T-cell (primary cell): Measurements from ENCODE around the gene DCAF7. TPM values are rescaled to one million over a fixed set of nuclear protein-coding genes. Genes with fewer than 3 reads are reported as not detected.

Experiments
- ATAC-seq, 4 experiments: fragments of 200-7000 bp in 3 of 4; fragments of 150-1000 bp in 1 of 4; cut with Tn5 transposase; replicated peaks in 1 of 4; 1 replicate in 3 of 4; 2 replicates in 1 of 4; pipeline ENCODE4 v1.10.0; 2021; ENCODE audit warnings: moderate library complexity in 3 of 4, mild to moderate bottlenecking in 2 of 4, moderate number of reproducible peaks in 1 of 4
- CTCF ChIA-PET, 2 donors: fragments of 300-600 bp; sonication (Branson Sonifier 250); formaldehyde crosslinking; loops; one replicate each; lab custom pipeline; 2022; ENCODE audit warnings: antibody characterized with exemption in 2 of 2; lab: Charles Lee
- POLR2A ChIA-PET, 2 donors: fragments of 300-600 bp; sonication (Branson Sonifier 250); formaldehyde crosslinking; loops; one replicate each; lab custom pipeline; 2022; ENCODE audit warnings: antibody characterized with exemption in 2 of 2; lab: Charles Lee
- DNase-seq, 35 experiments: peaks; one replicate each; pipeline versions ENCODE4 v3.0.0 to v3.0.0-alpha.2; 2013 to 2023
- H3K27ac ChIP-seq: one replicate; pipeline ENCODE4 v1.5.1; 2013; ENCODE audit warnings: low read length
- H3K27me3 ChIP-seq, 2 experiments: replicated peaks in 1 of 2; 1 replicate in 1 of 2; 2 replicates in 1 of 2; pipeline versions ENCODE4 v1.6.1 to v1.7.0; 2013; ENCODE audit warnings: low read length in 1 of 2, mixed read lengths in 1 of 2; ENCODE audit not compliant: control insufficient read depth in 2 of 2, insufficient read depth in 2 of 2; ENCODE audit errors: extremely low read depth in 1 of 2
- H3K36me3 ChIP-seq, 2 donors: 1 replicate in 1 of 2; 2 replicates in 1 of 2; pipeline versions ENCODE4 v1.6.1 to v1.7.0; 2013; ENCODE audit warnings: low read length in 1 of 2; ENCODE audit not compliant: control insufficient read depth in 2 of 2, insufficient read depth in 1 of 2; ENCODE audit errors: extremely low read depth in 1 of 2
- H3K4me1 ChIP-seq, 2 experiments: 1 replicate in 1 of 2; 2 replicates in 1 of 2; pipeline versions ENCODE4 v1.6.1 to v1.7.0; 2013; ENCODE audit warnings: low read length in 2 of 2, mixed read lengths in 1 of 2; ENCODE audit not compliant: insufficient read depth in 2 of 2, control insufficient read depth in 1 of 2; ENCODE audit errors: extremely low read depth in 1 of 2
- H3K4me3 ChIP-seq, 2 donors: 1 replicate in 1 of 2; 2 replicates in 1 of 2; pipeline versions ENCODE4 v1.5.1 to v1.7.0; 2013; ENCODE audit warnings: mild to moderate bottlenecking in 2 of 2, low read length in 1 of 2, moderate library complexity in 1 of 2; ENCODE audit not compliant: control insufficient read depth in 1 of 2; ENCODE audit errors: extremely low read depth in 1 of 2
- H3K9me3 ChIP-seq: 2 replicates; pipeline ENCODE4 v1.7.0; 2013
- H3K27ac Mint-ChIP-seq, 2 donors: one replicate each; pipeline ENCODE4 v1.8.0; 2020 to 2021; ENCODE audit warnings: mild to moderate bottlenecking in 2 of 2, mixed read lengths in 2 of 2
- H3K27me3 Mint-ChIP-seq, 2 donors: one replicate each; pipeline ENCODE4 v1.8.0; 2021 to 2022; ENCODE audit warnings: mixed read lengths in 2 of 2
- H3K36me3 Mint-ChIP-seq: one replicate; pipeline ENCODE4 v1.8.0; 2021; ENCODE audit warnings: mixed read lengths
- H3K4me1 Mint-ChIP-seq, 3 donors: one replicate each; pipeline ENCODE4 v1.8.0; 2020 to 2022; ENCODE audit warnings: mixed read lengths in 3 of 3, mild to moderate bottlenecking in 1 of 3
- H3K4me3 Mint-ChIP-seq, 3 donors: one replicate each; pipeline ENCODE4 v1.8.0; 2020 to 2022; ENCODE audit warnings: mild to moderate bottlenecking in 3 of 3, mixed read lengths in 3 of 3, moderate library complexity in 3 of 3
- H3K9me3 Mint-ChIP-seq, 3 donors: one replicate each; pipeline ENCODE4 v1.8.0; 2020 to 2022; ENCODE audit warnings: mixed read lengths in 3 of 3
- WGBS: methylation state at CpG from one replicate; pipeline ENCODE4 v1.1.5; 2013; ENCODE audit warnings: missing lambda C conversion rate; ENCODE audit not compliant: insufficient coverage; 5-methylcytosine and 5-hydroxymethylcytosine counted together
- total RNA-seq, 35 experiments: library from RNA in 6 of 35; stranded (reverse) in 6 of 35; fragments of 120-200 nt in 1 of 35; gene quantifications; one replicate each; pipeline versions ENCODE4 v1.2.1 to v1.2.4 and lab custom pipeline; 2013 to 2026

DCAF7 gene, protein sequence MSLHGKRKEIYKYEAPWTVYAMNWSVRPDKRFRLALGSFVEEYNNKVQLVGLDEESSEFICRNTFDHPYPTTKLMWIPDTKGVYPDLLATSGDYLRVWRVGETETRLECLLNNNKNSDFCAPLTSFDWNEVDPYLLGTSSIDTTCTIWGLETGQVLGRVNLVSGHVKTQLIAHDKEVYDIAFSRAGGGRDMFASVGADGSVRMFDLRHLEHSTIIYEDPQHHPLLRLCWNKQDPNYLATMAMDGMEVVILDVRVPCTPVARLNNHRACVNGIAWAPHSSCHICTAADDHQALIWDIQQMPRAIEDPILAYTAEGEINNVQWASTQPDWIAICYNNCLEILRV
- 10 to 100 TPM; 39.5 to 84.4 (median 74.8) TPM for total RNA-seq
- total RNA-seq (2013) = 48.5 TPM
- total RNA-seq (lab: John Stamatoyannopoulos, UW) = 19.0 to 104 (median 58.9) reads per million in 29 experiments

DNA sequence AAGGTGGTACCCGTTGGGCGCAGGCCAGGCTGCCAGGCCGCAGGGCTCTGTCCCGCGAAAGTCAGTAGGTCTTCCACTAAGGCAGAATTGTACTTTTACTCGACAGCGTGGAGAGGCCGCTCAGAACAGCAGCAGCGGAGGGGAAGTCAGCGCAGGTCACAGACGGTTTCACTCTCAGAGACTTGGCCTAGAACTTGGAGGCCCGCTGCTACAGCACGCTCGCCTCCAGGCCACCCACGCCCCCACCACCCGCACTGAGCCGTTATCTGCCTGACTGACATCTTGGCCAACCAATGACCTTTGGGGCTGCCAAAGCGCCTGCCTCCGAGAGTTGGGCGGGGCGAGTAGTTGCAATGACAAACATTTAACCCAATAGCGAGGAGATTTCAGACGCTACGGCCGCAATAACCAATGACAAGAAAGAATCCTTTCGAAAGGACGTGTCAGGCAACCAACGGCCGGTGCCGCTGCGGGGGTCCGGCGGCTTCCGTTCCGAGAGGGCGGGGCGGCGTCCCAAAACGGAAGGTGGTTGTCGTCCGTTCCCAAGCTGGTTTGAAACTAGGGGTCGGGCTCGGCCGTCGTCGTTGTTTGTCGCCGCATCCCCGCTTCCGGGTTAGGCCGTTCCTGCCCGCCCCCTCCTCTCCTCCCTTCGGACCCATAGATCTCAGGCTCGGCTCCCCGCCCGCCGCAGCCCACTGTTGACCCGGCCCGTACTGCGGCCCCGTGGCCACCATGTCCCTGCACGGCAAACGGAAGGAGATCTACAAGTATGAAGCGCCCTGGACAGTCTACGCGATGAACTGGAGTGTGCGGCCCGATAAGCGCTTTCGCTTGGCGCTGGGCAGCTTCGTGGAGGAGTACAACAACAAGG, at the start of gene DCAF7:
Gene DCAF7 (plus strand): TSS at position 532 of the 871 bp plus-strand sequence. CDS start 201 bp downstream, at position 733.
- ATAC-seq (peak; percentile 95 to 97 (median 95)), DNase-seq (peak; percentile 97 to 100 (median 99))
- POLR2A ChIA-PET = interaction anchor here in 1 of 2 donors (0.6 kb wide), 2 partner anchors 175 to 316 kb away, joined by 3 read pairs; no protein-coding TSS in a partner anchor
- Mint-ChIP-seq H3K9me3 (no peaks in the 10 kb centered on the region), H3K4me3 (peak within 1 kb of the TSS; percentile 99), H3K27me3 (no peaks in the 10 kb centered on the region), H3K27ac (peak within 1 kb of the TSS; percentile 97), H3K4me1 (peaks cover 38 to 47% (median 44%) of the 10 kb centered on the region in 3 donors), H3K36me3 (peaks cover 4% of the 10 kb centered on the region)
- Histone ChIP-seq H3K27ac (peak within 1 kb of the TSS; percentile 95), H3K36me3 (peaks cover 0 to 1% of the 10 kb centered on the region in 2 donors), H3K4me3 (peak within 1 kb of the TSS; percentile 99), H3K27me3 (no peaks in the 10 kb centered on the region), H3K4me1 (peaks cover 22 to 37% of the 10 kb centered on the region in 2 experiments), H3K9me3 (no peaks in the 10 kb centered on the region)
- CTCF ChIA-PET = interaction anchor here in 1 of 2 donors (0.6 to 1.5 kb wide), 2 partner anchors 47 to 160 kb away, joined by 3 to 5 read pairs; no protein-coding TSS in a partner anchor
- under 1% methylated on average over 70 of the region's 72 CpGs for whole genome bisulfite sequencing

GRCh38 chr17:63500543-63501390, 49.5 kb upstream of the DCAF7 start:
- Mint-ChIP-seq H3K27ac (no peak overlapping the region), H3K9me3 (peaks cover 0 to 5% (median 0%) of the 10 kb centered on the region in 3 donors), H3K36me3 (no peaks in the 10 kb centered on the region), H3K4me1 (no peaks in the 10 kb centered on the region), H3K4me3 (no peak overlapping the region), H3K27me3 (peaks cover 28 to 36% of the 10 kb centered on the region in 2 donors)
- H3K27me3 ChIP-seq = peaks cover 0 to 13% of the 10 kb centered on the region in 2 experiments
- no peak for ATAC-seq
- CTCF ChIA-PET = no interaction called here
- WGBS = 66% methylated on average over 14 of the region's 14 CpGs
- no peak for DNase-seq
- POLR2A ChIA-PET = no interaction called here
- H3K4me3 ChIP-seq = no peak overlapping the region
- no peaks in the 10 kb centered on the region for H3K4me1 ChIP-seq
- H3K27ac ChIP-seq = no peak overlapping the region
- no peaks in the 10 kb centered on the region for H3K9me3 ChIP-seq
- no peaks in the 10 kb centered on the region for H3K36me3 ChIP-seq

DNA sequence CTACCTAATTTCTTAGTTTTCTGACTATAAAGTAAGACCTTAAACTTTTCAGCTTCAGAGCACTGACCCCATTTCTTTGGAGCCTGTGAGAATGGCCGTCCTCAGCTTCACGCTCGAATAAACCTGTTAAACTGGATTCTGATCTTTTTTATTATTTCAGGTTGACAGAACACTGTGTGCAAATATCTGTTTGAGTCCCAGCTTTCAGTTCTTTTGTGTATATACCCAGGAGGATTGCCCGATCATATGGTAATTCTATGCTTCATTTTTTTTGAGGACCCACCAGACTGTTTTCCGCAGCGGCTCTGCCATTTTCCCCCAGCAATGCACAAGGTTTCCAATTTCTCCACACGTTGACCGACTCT, 47.0 kb upstream of the DCAF7 start:
- Histone ChIP-seq H3K36me3 (no peaks in the 10 kb centered on the region), H3K27ac (no peak overlapping the region), H3K4me1 (no peaks in the 10 kb centered on the region), H3K27me3 (peaks cover 0 to 30% of the 10 kb centered on the region in 2 experiments), H3K9me3 (no peaks in the 10 kb centered on the region), H3K4me3 (no peak overlapping the region)
- Mint-ChIP-seq H3K27ac (no peak overlapping the region), H3K27me3 (peaks cover 38 to 39% of the 10 kb centered on the region in 2 donors), H3K4me1 (no peaks in the 10 kb centered on the region), H3K36me3 (peaks cover 2% of the 10 kb centered on the region), H3K4me3 (no peak overlapping the region), H3K9me3 (peaks cover 0 to 5% (median 0%) of the 10 kb centered on the region in 3 donors)
- POLR2A ChIA-PET = no interaction called here
- no peak for ATAC-seq
- CTCF ChIA-PET = no interaction called here
- DNase-seq = no peak
- WGBS = 91% methylated on average over 4 of the region's 8 CpGs

DNA sequence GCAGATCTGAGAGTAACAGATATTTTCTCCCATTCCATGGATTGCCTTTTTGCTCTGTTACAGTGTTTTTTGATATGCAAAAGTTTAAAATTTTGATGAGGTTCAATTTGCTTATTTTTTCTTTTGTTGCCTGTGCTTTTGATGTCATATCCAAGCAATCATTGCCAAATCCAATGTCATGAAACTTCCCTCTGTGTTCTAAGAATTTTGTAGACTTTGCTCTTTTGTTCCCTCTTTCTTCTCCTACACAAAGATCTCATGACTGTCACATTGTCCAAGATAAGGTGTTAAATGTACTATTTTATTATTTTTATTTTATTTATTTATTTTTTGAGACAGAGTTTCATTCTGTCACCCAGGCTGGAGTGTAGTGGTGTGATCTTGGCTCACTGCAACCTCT, 46.0 kb upstream of the DCAF7 start:
- Mint-ChIP-seq H3K4me3 (no peak overlapping the region), H3K36me3 (peaks cover 2% of the 10 kb centered on the region), H3K9me3 (peaks cover 0 to 5% (median 0%) of the 10 kb centered on the region in 3 donors), H3K4me1 (no peaks in the 10 kb centered on the region), H3K27me3 (peaks cover 38 to 42% of the 10 kb centered on the region in 2 donors), H3K27ac (no peak overlapping the region)
- ChIA-PET POLR2A (no interaction called here), CTCF (no interaction called here)
- H3K4me3 ChIP-seq = no peak overlapping the region
- no peaks in the 10 kb centered on the region for H3K4me1 ChIP-seq
- no peak for ATAC-seq
- no peaks in the 10 kb centered on the region for H3K9me3 ChIP-seq
- no peaks in the 10 kb centered on the region for H3K36me3 ChIP-seq
- no peak for DNase-seq
- no peak overlapping the region for H3K27ac ChIP-seq
- H3K27me3 ChIP-seq = peaks cover 0 to 39% of the 10 kb centered on the region in 2 experiments

GRCh38 chr17:63505341-63505740, 44.9 kb upstream of the DCAF7 start:
- no peaks in the 10 kb centered on the region for H3K36me3 ChIP-seq
- peaks cover 38 to 42% of the 10 kb centered on the region in 2 donors for H3K27me3 Mint-ChIP-seq
- no peaks in the 10 kb centered on the region for H3K4me1 Mint-ChIP-seq
- H3K4me3 ChIP-seq = no peak overlapping the region
- H3K4me3 Mint-ChIP-seq = no peak overlapping the region
- ChIA-PET CTCF (no interaction called here), POLR2A (no interaction called here)
- no peak for ATAC-seq
- H3K36me3 Mint-ChIP-seq = peaks cover 2% of the 10 kb centered on the region
- WGBS = no CpG with 5 or more reads among the region's 9 CpGs
- peaks cover 0 to 5% (median 0%) of the 10 kb centered on the region in 3 donors for H3K9me3 Mint-ChIP-seq
- no peaks in the 10 kb centered on the region for H3K9me3 ChIP-seq
- H3K27ac ChIP-seq = no peak overlapping the region
- peaks cover 0 to 46% of the 10 kb centered on the region in 2 experiments for H3K27me3 ChIP-seq
- H3K4me1 ChIP-seq = no peaks in the 10 kb centered on the region
- H3K27ac Mint-ChIP-seq = no peak overlapping the region
- no peak for DNase-seq
